ENCODE results near the gene NUBP2.

GRCh38 chr16:1808691-1809090 is 25.9 kb downstream of the NUBP2 start:
- TF ChIP-seq HMGXB4 (CRISPR knock-in tag; IDR thresholded peaks at IDR 0.05): no peak
- TF ChIP-seq, protein P1, sequence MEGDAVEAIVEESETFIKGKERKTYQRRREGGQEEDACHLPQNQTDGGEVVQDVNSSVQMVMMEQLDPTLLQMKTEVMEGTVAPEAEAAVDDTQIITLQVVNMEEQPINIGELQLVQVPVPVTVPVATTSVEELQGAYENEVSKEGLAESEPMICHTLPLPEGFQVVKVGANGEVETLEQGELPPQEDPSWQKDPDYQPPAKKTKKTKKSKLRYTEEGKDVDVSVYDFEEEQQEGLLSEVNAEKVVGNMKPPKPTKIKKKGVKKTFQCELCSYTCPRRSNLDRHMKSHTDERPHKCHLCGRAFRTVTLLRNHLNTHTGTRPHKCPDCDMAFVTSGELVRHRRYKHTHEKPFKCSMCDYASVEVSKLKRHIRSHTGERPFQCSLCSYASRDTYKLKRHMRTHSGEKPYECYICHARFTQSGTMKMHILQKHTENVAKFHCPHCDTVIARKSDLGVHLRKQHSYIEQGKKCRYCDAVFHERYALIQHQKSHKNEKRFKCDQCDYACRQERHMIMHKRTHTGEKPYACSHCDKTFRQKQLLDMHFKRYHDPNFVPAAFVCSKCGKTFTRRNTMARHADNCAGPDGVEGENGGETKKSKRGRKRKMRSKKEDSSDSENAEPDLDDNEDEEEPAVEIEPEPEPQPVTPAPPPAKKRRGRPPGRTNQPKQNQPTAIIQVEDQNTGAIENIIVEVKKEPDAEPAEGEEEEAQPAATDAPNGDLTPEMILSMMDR (IDR thresholded peaks at IDR 0.05): no peak
- TF ChIP-seq, protein P2, sequence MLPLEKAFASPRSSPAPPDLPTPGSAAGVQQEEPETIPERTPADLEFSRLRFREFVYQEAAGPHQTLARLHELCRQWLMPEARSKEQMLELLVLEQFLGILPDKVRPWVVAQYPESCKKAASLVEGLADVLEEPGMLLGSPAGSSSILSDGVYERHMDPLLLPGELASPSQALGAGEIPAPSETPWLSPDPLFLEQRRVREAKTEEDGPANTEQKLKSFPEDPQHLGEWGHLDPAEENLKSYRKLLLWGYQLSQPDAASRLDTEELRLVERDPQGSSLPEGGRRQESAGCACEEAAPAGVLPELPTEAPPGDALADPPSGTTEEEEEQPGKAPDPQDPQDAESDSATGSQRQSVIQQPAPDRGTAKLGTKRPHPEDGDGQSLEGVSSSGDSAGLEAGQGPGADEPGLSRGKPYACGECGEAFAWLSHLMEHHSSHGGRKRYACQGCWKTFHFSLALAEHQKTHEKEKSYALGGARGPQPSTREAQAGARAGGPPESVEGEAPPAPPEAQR (CRISPR knock-in tag; IDR thresholded peaks at IDR 0.05): no peak
- TF ChIP-seq JUN (CRISPR knock-in tag; IDR thresholded peaks at IDR 0.05): no peak
- no peak for TF ChIP-seq ZNF671 (CRISPR knock-in tag; IDR thresholded peaks at IDR 0.05)
- TF ChIP-seq, protein P3, sequence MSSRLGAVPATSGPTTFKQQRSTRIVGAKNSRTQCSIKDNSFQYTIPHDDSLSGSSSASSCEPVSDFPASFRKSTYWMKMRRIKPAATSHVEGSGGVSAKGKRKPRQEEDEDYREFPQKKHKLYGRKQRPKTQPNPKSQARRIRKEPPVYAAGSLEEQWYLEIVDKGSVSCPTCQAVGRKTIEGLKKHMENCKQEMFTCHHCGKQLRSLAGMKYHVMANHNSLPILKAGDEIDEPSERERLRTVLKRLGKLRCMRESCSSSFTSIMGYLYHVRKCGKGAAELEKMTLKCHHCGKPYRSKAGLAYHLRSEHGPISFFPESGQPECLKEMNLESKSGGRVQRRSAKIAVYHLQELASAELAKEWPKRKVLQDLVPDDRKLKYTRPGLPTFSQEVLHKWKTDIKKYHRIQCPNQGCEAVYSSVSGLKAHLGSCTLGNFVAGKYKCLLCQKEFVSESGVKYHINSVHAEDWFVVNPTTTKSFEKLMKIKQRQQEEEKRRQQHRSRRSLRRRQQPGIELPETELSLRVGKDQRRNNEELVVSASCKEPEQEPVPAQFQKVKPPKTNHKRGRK (CRISPR knock-in tag; IDR thresholded peaks at IDR 0.05; ENCODE audit: borderline replicate concordance): no peak
- no peak for TF ChIP-seq ELF4 (CRISPR knock-in tag; IDR thresholded peaks at IDR 0.05; ENCODE audit: low read depth)
- TF ChIP-seq IRF2 (CRISPR knock-in tag; IDR thresholded peaks at IDR 0.05; ENCODE audit: borderline replicate concordance, low read depth): no peak
- no peak for TF ChIP-seq ZNF232 (CRISPR knock-in tag; IDR thresholded peaks at IDR 0.05)
